Gastrocnemius medialis (tissue), 4 donors: ENCODE results near the gene TMEM130.

ENCODE experiments used
- POLR2A ChIP-seq, 2 donors: fragments of 450-650 bp; IDR thresholded peaks; one replicate each; pipeline ENCODE4 v1.6.1; 2017; ENCODE audit warnings: antibody characterized with exemption in 2 of 2, mild to moderate bottlenecking in 2 of 2, moderate library complexity in 2 of 2
- TF ChIP-seq, protein P1 (sequence below), 5 experiments: fragments of 450-650 bp in 3 of 5; fragments of 200-600 bp in 2 of 5; sonication (generic) in 2 of 5; IDR thresholded peaks in 4 of 5; conservative IDR thresholded peaks in 1 of 5; 1 replicate in 4 of 5; 2 replicates in 1 of 5; pipeline ENCODE4 v1.5.1; 2016 to 2019; ENCODE audit warnings: antibody characterized with exemption in 5 of 5, mild to moderate bottlenecking in 3 of 5, moderate library complexity in 3 of 5

DNA sequence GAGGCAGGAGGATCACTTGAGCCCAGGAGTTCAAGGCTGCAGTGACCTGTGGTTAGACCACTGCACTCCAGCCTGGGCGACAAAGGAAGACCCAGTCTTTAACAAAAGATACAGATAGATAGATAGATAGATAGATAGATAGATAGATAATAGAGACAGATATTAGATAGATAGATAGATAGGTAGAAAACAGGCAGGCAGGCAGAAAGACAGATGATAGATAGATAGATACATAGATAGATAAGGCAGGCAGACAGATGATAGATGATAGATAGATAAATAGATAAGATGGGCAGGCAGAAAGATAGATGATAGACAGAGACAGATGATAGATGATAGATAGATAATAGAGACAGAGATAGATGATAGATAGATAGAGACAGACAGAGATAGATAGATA, 54.5 kb downstream of the TMEM130 start:
- TF ChIP-seq, protein P1, sequence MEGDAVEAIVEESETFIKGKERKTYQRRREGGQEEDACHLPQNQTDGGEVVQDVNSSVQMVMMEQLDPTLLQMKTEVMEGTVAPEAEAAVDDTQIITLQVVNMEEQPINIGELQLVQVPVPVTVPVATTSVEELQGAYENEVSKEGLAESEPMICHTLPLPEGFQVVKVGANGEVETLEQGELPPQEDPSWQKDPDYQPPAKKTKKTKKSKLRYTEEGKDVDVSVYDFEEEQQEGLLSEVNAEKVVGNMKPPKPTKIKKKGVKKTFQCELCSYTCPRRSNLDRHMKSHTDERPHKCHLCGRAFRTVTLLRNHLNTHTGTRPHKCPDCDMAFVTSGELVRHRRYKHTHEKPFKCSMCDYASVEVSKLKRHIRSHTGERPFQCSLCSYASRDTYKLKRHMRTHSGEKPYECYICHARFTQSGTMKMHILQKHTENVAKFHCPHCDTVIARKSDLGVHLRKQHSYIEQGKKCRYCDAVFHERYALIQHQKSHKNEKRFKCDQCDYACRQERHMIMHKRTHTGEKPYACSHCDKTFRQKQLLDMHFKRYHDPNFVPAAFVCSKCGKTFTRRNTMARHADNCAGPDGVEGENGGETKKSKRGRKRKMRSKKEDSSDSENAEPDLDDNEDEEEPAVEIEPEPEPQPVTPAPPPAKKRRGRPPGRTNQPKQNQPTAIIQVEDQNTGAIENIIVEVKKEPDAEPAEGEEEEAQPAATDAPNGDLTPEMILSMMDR (IDR thresholded peaks at IDR 0.05 in 4 of 5, conservative IDR thresholded peaks at IDR 0.05 in 1 of 5) = no peak
- TF ChIP-seq POLR2A (IDR thresholded peaks at IDR 0.05) = no peak
